Breast epithelium (tissue), 3 donors: Measurements from ENCODE around the gene LSS.

ENCODE experiments used
- POLR2A ChIP-seq: fragments of 450-650 bp; IDR thresholded peaks from one replicate; pipeline ENCODE4 v1.6.1; 2016; ENCODE audit warnings: antibody characterized with exemption, mild to moderate bottlenecking, moderate library complexity
- POLR2AphosphoS5 ChIP-seq, 3 donors: sonication (generic); formaldehyde crosslinking; IDR thresholded peaks; one replicate each; pipeline ENCODE4 v1.6.1; 2017; ENCODE audit warnings: antibody characterized with exemption in 3 of 3
- TF ChIP-seq, protein P1 (sequence below), 3 donors: fragments of 450-650 bp; IDR thresholded peaks; one replicate each; pipeline ENCODE4 v1.5.1; 2016 to 2017; ENCODE audit warnings: antibody characterized with exemption in 3 of 3, mild to moderate bottlenecking in 3 of 3, moderate library complexity in 3 of 3

- TF ChIP-seq, protein P1, sequence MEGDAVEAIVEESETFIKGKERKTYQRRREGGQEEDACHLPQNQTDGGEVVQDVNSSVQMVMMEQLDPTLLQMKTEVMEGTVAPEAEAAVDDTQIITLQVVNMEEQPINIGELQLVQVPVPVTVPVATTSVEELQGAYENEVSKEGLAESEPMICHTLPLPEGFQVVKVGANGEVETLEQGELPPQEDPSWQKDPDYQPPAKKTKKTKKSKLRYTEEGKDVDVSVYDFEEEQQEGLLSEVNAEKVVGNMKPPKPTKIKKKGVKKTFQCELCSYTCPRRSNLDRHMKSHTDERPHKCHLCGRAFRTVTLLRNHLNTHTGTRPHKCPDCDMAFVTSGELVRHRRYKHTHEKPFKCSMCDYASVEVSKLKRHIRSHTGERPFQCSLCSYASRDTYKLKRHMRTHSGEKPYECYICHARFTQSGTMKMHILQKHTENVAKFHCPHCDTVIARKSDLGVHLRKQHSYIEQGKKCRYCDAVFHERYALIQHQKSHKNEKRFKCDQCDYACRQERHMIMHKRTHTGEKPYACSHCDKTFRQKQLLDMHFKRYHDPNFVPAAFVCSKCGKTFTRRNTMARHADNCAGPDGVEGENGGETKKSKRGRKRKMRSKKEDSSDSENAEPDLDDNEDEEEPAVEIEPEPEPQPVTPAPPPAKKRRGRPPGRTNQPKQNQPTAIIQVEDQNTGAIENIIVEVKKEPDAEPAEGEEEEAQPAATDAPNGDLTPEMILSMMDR (IDR thresholded peaks at IDR 0.05) = no peak
- TF ChIP-seq POLR2A = no peak
- no peak for TF ChIP-seq POLR2AphosphoS5 (IDR thresholded peaks at IDR 0.05)
Measured at GRCh38 chr21:46243960-46244361, 15.4 kb upstream of the LSS start.
